OCI-LY7 (cell line): ENCODE data around the gene H2BK1. TPM values are rescaled to one million over a fixed set of nuclear protein-coding genes. Genes with fewer than 3 reads are reported as not detected.
A peak's percentile ranks its signal among the peaks of the same experiment; 100 is the strongest.

Experiments
- BruUV-seq: library from RNA; stranded (reverse); fragments of 400-500 nt; replicated peaks from 2 replicates; lab custom pipeline; 2021; lab: Mats Ljungman, UMichigan
- CTCF ChIA-PET: fragments of 300-600 bp; sonication (Branson Sonifier 250); formaldehyde crosslinking; loops from one replicate; lab custom pipeline; 2022; ENCODE audit warnings: antibody characterized with exemption; ENCODE audit not compliant: unreplicated experiment; lab: Charles Lee
- POLR2A ChIA-PET: fragments of 300-600 bp; sonication (Branson Sonifier 250); formaldehyde crosslinking; loops from one replicate; lab custom pipeline; 2022; ENCODE audit warnings: antibody characterized with exemption; lab: Charles Lee
- DNase-seq: peaks from one replicate; pipeline ENCODE4 v3.0.0-alpha.2; 2015; ENCODE audit warnings: low spot score
- H2AFZ ChIP-seq: fragments of 200-600 bp; sonication (generic), shearing (Covaris generic); 2 replicates; pipeline ENCODE4 v1.6.1; 2014; ENCODE audit warnings: mild to moderate bottlenecking, antibody characterized with exemption, low read length, moderate library complexity
- H3K27ac ChIP-seq: fragments of 200-600 bp; sonication (generic); 2 replicates; pipeline ENCODE4 v1.5.1; 2014; ENCODE audit warnings: mixed run types, low read depth, mild to moderate bottlenecking, moderate library complexity, low read length, inconsistent platforms; ENCODE audit not compliant: poor library complexity, severe bottlenecking
- H3K36me3 ChIP-seq: fragments of 200-600 bp; sonication (generic); 2 replicates; pipeline ENCODE4 v1.6.1; 2014; ENCODE audit warnings: mild to moderate bottlenecking, antibody characterized with exemption, low read length, moderate library complexity, mixed read lengths; ENCODE audit not compliant: insufficient read depth
- H3K4me1 ChIP-seq: fragments of 200-600 bp; sonication (generic); 2 replicates; pipeline ENCODE4 v1.5.1; 2014; ENCODE audit warnings: mild to moderate bottlenecking, low read length; ENCODE audit not compliant: insufficient read depth, poor library complexity, severe bottlenecking
- H3K4me2 ChIP-seq: fragments of 200-600 bp; sonication (generic); 2 replicates; pipeline ENCODE4 v1.6.1; 2014; ENCODE audit warnings: mild to moderate bottlenecking, low read length
- H3K4me3 ChIP-seq: fragments of 200-600 bp; sonication (generic); 2 replicates; pipeline ENCODE4 v1.5.1; 2014; ENCODE audit warnings: mild to moderate bottlenecking, low read depth, low read length; ENCODE audit not compliant: poor library complexity, severe bottlenecking
- H3K79me2 ChIP-seq: fragments of 200-600 bp; sonication (generic); 2 replicates; pipeline ENCODE4 v1.6.1; 2016; ENCODE audit warnings: low read depth, mild to moderate bottlenecking, low read length, moderate library complexity, mixed read lengths; ENCODE audit not compliant: insufficient read depth
- H3K9me2 ChIP-seq: fragments of 200-600 bp; sonication (generic); 2 replicates; pipeline ENCODE4 v1.6.1; 2016; ENCODE audit warnings: mild to moderate bottlenecking, low read length, mixed read lengths; ENCODE audit not compliant: insufficient read depth
- H3K9me3 ChIP-seq: fragments of 200-600 bp; sonication (generic); 2 replicates; pipeline ENCODE4 v1.6.1; 2014; ENCODE audit warnings: mild to moderate bottlenecking, mixed run types, low read length, mixed read lengths
- H4K20me1 ChIP-seq: fragments of 200-600 bp; sonication (generic); 2 replicates; pipeline ENCODE4 v1.6.1; 2014; ENCODE audit warnings: mild to moderate bottlenecking, antibody characterized with exemption, low read length, moderate library complexity, mixed read lengths; ENCODE audit not compliant: insufficient read depth
- EZH2phosphoT487 ChIP-seq: fragments of 200-600 bp; sonication (generic); IDR thresholded peaks from 2 replicates; pipeline ENCODE4 v1.6.1; 2018; ENCODE audit warnings: low read depth, borderline replicate concordance, mild to moderate bottlenecking, mixed run types, antibody characterized with exemption, low read length, moderate library complexity, mixed read lengths
- intact Hi-C: fragments of 100-400 bp; cut with micrococcal nuclease; formaldehyde crosslinking; loops from one replicate; pipeline ENCODE4 v1.10.0; 2022; ENCODE audit not compliant: unreplicated experiment
- total RNA-seq, 2 experiments: library from RNA; depleted of rRNA in 1 of 2; stranded (reverse); fragments of >200 nt in 1 of 2; shearing (Covaris generic) in 1 of 2; gene quantifications; 2 replicates each; pipeline ENCODE4 v1.2.3, GENCODE V29; 2014 to 2022
- TF ChIP-seq, protein P1 (sequence below): fragments of 200-600 bp; sonication (generic); conservative IDR thresholded peaks from 2 replicates; pipeline ENCODE4 v1.5.1; 2014; ENCODE audit warnings: mild to moderate bottlenecking, antibody characterized with exemption, low read length, moderate library complexity, mixed read lengths

H2BK1 gene
- total RNA-seq, 2 experiments from 2014 or later, result not detected

GRCh38 chr7:151246102-151246850, 36.0 kb upstream of the H2BK1 start:
- peak overlapping the region; percentile 74 for H3K4me2 ChIP-seq
- intact Hi-C loops, result no loop called here
- H3K36me3 ChIP-seq, result no peaks in the 10 kb centered on the region
- H2AFZ ChIP-seq, result peak overlapping the region; percentile 57; the same call in 1 of the 2 replicates
- H3K4me3 ChIP-seq, result peak overlapping the region; percentile 60
- H3K27ac ChIP-seq, result no peak overlapping the region
- H4K20me1 ChIP-seq, result peaks cover 6% of the 10 kb centered on the region; the same call in 1 of the 2 replicates
- H3K4me1 ChIP-seq, result peaks cover 59% of the 10 kb centered on the region
- H3K79me2 ChIP-seq, result no peaks in the 10 kb centered on the region
- ChIA-PET CTCF (interaction anchor here (0.6 kb wide), 1 partner anchor 9 kb away, joined by 6 read pairs; no protein-coding TSS in a partner anchor), POLR2A (interaction anchor here (0.9 kb wide), 1 partner anchor 25 kb away, joined by 3 read pairs; no protein-coding TSS in a partner anchor)
- H3K9me3 ChIP-seq, result no peaks in the 10 kb centered on the region
- DNase-seq, result no peak
- no TSS peak for BruUV-seq
- TF ChIP-seq, protein P1, sequence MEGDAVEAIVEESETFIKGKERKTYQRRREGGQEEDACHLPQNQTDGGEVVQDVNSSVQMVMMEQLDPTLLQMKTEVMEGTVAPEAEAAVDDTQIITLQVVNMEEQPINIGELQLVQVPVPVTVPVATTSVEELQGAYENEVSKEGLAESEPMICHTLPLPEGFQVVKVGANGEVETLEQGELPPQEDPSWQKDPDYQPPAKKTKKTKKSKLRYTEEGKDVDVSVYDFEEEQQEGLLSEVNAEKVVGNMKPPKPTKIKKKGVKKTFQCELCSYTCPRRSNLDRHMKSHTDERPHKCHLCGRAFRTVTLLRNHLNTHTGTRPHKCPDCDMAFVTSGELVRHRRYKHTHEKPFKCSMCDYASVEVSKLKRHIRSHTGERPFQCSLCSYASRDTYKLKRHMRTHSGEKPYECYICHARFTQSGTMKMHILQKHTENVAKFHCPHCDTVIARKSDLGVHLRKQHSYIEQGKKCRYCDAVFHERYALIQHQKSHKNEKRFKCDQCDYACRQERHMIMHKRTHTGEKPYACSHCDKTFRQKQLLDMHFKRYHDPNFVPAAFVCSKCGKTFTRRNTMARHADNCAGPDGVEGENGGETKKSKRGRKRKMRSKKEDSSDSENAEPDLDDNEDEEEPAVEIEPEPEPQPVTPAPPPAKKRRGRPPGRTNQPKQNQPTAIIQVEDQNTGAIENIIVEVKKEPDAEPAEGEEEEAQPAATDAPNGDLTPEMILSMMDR, result no peak
- TF ChIP-seq EZH2phosphoT487, result no peak
- no peaks in the 10 kb centered on the region for H3K9me2 ChIP-seq

DNA sequence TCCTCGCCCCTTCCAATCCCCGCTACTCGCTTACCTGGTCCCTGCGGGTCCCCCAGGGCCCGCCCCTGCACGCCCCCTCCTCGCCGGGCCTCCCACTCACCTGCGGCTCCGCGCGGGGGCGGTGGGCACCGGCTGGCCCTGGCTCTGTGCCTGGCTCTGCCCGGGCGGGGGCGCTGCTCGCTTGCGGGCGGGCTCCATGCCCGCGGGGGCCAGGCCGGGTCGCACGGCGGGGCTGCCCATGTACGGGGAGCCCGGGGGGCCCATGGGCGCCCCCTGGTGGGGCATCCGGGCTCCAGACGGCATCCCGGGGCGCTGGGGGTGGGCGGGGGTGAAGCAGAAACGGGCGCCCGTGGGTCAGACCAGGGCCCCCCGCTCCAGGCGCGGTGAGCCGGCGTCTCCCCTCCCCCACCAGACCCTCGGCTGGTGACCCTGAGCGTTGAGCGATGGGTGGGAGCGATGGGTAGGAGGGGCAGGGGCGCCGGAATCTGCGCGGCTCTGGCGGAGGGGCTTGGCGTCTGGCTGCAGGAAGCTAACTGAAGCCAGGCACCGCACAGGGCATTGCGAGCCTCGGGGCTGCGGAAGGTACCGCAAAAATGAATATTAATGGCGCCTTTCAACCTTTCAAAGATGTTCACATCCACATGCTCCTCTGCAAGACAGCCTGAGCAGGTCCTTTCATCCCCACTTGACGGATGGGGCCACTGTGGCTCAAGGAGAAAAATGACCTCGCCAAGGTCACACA, 35.2 kb upstream of the H2BK1 start:
- Histone ChIP-seq H3K9me3 (no peaks in the 10 kb centered on the region), H3K36me3 (no peaks in the 10 kb centered on the region), H2AFZ (peak overlapping the region; percentile 57), H3K4me2 (peak overlapping the region; percentile 74), H3K27ac (no peak overlapping the region), H3K9me2 (no peaks in the 10 kb centered on the region), H4K20me1 (peaks cover 6% of the 10 kb centered on the region; the same call in 1 of the 2 replicates), H3K4me1 (peaks cover 51% of the 10 kb centered on the region), H3K79me2 (no peaks in the 10 kb centered on the region), H3K4me3 (peak overlapping the region; percentile 60)
- intact Hi-C loops, result loop anchor here (2.0 kb wide), 1 partner anchor 57 kb away; no protein-coding TSS in a partner anchor
- no TSS peak for BruUV-seq
- ChIA-PET CTCF (interaction anchor here (0.6 kb wide), 1 partner anchor 9 kb away, joined by 6 read pairs; no protein-coding TSS in a partner anchor), POLR2A (interaction anchor here (0.6 to 0.9 kb wide), 2 partner anchors 25 to 263 kb away, joined by 3 to 7 read pairs; no protein-coding TSS in a partner anchor)
- TF ChIP-seq, protein P1, result peak; percentile 77
- TF ChIP-seq EZH2phosphoT487, result no peak
- peak; percentile 81 for DNase-seq
